Measurements from ENCODE around the gene VSTM2B. TPM values are rescaled to one million over a fixed set of nuclear protein-coding genes. Genes with fewer than 3 reads are reported as not detected.
A peak's percentile ranks its signal among the peaks of the same experiment; 100 is the strongest.

The VSTM2B gene
- total RNA-seq, 4 donors from 2014 or later: not detected

DNA sequence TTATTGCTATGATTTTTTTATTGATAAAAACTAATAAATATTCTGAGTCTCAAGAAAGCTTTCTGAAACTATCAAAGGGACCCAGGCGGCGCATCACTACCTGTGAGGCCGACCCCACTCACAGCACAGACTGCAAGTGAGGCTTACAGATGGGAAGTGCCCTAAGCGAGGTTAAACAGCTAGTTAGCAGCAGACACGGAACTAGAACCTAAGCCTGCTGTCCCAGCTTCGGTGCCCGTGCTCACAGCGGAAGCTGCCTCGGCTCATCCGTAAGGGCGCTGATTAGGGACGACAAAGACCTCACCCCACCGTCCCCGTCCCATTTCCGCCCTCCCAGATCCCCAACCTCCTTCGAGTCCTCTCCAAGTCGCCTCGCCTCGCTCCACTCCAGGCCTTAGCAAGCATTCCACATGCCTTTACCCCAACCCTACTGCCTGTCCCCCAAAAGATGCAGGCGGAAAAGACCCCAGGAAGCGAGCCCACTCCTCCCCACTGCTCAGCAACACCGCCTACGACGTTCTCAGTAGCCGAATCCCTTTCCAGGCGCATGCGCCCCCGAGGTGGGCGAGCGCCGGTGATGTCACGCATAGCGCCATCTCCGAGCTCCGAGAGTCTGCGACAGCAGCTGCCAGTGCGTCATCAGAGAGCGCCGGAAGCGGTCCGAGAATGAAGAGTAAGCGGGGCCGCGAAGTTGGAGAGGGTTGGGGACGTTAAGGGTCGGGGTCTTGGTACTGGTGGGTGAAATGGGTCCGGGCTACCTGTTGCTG is 80.0 kb downstream of the VSTM2B start, which contains the start of gene POP4:
POP4 (plus strand) TSS at position 631 of the 767 bp plus-strand sequence; CDS start at position 667, 36 bp downstream.
- ATAC-seq (ENCODE audit: low FRiP score) (peak; percentile 93), DNase-seq (ENCODE audit: low spot score) (peak; percentile 99)
- TF ChIP-seq, protein P1, sequence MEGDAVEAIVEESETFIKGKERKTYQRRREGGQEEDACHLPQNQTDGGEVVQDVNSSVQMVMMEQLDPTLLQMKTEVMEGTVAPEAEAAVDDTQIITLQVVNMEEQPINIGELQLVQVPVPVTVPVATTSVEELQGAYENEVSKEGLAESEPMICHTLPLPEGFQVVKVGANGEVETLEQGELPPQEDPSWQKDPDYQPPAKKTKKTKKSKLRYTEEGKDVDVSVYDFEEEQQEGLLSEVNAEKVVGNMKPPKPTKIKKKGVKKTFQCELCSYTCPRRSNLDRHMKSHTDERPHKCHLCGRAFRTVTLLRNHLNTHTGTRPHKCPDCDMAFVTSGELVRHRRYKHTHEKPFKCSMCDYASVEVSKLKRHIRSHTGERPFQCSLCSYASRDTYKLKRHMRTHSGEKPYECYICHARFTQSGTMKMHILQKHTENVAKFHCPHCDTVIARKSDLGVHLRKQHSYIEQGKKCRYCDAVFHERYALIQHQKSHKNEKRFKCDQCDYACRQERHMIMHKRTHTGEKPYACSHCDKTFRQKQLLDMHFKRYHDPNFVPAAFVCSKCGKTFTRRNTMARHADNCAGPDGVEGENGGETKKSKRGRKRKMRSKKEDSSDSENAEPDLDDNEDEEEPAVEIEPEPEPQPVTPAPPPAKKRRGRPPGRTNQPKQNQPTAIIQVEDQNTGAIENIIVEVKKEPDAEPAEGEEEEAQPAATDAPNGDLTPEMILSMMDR (IDR thresholded peaks at IDR 0.05): no peak

DNA sequence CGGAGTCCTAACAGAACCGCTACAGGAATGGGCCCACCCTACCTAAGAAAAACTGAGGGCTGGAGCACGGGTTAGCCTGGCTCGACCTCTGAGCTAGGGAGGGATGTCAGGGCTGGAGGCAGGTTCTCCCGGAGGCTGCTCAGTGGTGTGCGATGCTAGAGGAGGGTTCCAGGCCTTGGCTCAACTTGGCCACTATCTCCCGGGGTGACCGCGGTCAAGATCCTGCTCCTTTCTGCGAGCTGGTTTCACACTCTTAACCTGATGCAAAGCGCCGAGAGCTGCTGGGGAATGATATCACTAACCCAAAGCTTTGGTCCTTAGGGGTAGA is 80.6 kb downstream of the VSTM2B start:
- DNase-seq (ENCODE audit: low spot score) (no peak), ATAC-seq (ENCODE audit: low FRiP score) (peak; percentile 50)
- TF ChIP-seq, protein P1 (IDR thresholded peaks at IDR 0.05): no peak

DNA sequence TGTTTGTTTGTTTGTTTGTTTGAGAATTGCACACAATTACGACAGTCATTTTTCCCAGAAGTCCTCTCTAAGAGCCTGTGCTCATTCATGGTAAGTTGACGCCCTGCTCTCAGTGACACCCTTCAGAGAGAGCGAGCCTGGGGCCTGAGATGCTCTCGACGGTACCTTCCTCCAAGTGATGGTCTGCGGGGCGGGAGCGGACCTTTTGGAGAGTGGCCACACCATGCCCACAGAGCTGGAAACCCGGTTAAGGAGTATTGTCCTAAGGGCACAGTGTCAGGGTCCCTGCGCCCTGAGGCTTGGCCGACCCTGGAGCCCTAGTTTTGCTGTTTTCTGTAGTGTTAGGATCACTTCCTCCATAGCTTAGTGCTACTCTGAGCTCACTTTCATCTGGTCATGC is 83.8 kb downstream of the VSTM2B start:
- DNase-seq (ENCODE audit: low spot score): no peak
- no peak for ATAC-seq (ENCODE audit: low FRiP score)
- TF ChIP-seq, protein P1 (IDR thresholded peaks at IDR 0.05): no peak

DNA sequence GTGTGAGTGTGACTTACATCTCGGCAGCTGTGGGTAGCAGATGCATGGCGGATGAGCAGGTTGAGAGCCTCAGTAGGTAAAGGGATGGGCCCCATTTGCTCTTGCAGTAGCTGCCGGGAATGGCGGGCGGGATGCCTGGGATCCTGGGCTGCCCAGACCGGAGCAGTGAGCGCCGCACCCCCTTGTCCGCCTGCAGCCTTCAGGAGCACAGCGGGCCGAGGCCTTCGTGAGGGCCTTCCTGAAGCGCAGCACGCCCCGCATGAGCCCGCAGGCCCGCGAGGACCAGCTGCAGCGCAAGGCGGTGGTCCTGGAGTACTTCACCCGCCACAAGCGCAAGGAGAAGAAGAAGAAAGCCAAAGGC is 84.4 kb downstream of the VSTM2B start:
- DNase-seq (ENCODE audit: low spot score): no peak
- ATAC-seq (ENCODE audit: low FRiP score): no peak
- TF ChIP-seq, protein P1 (IDR thresholded peaks at IDR 0.05): no peak

DNA sequence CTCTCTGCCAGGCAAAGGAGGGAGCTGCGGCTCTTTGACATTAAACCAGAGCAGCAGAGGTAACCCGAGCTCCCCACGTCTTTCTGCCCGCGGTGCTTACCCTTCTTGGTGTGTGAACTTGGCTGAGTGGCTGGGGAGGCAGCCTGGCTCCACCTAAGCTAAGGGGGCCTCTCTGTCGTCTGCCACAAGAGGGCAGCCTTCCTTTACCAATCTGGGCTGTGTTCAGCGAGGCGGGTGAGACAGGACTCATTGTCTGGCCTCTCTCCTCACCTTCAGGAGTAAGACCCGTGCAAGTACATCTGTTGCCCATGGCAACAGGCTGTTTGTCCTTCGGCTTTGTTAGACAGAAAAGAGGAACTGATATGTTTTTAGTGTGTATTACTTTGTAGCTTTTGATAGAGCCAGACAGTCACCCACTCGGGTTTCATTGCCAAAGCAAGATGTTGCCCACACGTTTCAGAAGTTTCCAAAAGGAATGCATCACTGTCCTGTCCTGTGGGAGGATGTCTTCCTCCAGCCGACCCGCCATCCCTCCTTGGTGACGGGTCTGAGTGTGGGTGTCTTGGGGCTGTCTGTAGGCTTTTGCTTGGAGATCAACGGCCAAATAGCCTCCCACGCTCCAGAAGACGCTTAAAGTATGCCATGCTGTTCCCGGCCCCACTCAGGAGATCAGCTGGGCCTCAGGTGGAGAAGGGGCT is 84.9 kb downstream of the VSTM2B start:
- ATAC-seq (ENCODE audit: low FRiP score) (peak; percentile 84), DNase-seq (ENCODE audit: low spot score) (peak; percentile 75)
- TF ChIP-seq, protein P1 (IDR thresholded peaks at IDR 0.05): peak in 1 of 3 donors; percentile 65

DNA sequence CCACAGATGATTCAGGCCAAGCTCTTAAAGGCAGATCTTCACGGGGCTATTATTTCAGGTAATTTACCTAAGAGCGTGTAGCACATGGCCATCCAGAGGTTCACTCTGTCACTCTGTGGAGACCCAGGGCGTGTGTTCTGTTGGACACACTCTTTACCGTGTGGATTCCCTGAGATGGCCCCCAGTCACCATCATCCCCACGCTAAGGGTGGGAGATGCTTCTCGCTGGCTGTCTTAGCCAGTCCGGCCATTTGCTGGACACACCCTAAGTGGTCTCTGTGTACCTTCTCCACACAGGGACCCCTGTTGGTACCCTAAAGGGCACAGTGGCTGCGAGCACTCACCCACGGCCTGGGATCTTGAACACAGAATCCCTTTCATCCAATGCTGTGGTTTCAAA is 86.3 kb downstream of the VSTM2B start:
- TF ChIP-seq, protein P1 (IDR thresholded peaks at IDR 0.05): no peak
- no peak for ATAC-seq (ENCODE audit: low FRiP score)
- DNase-seq (ENCODE audit: low spot score): no peak

Measured in omental fat pad (tissue), 4 donors.